Esophagus mucosa (tissue), 1 donor: ENCODE results near the gene MRRF. TPM values are rescaled to one million over a fixed set of nuclear protein-coding genes. Genes with fewer than 3 reads are reported as not detected.

Experiments used
- ATAC-seq: fragments of 200-7000 bp; cut with Tn5 transposase; one replicate; pipeline ENCODE4 v1.9.1; 2020
- total RNA-seq: library from RNA; stranded (reverse); gene quantifications from one replicate; pipeline ENCODE4 v1.2.4, GENCODE V29; 2023
- donor health status: DM: yes; HTN: yes; CAD: no.

The MRRF gene
- total RNA-seq, 1 donor from 2014 or later: 36.5 TPM

- peak; percentile 8 for ATAC-seq
Observed at GRCh38 chr9:122228568-122229484, 35.9 kb upstream of the MRRF start, which contains the start of gene LHX6. Gene LHX6 (minus strand): TSS chr9:122228957. CDS start chr9:122228740, 217 bp downstream.

- no peak for ATAC-seq
Observed at GRCh38 chr9:122229485-122229837, 35.2 kb upstream of the MRRF start.

- no peak for ATAC-seq
Observed at GRCh38 chr9:122232796-122233306, 31.8 kb upstream of the MRRF start.

GRCh38 chr9:122234022-122234748 lies 30.5 kb upstream of the MRRF start:
- no peak for ATAC-seq

DNA sequence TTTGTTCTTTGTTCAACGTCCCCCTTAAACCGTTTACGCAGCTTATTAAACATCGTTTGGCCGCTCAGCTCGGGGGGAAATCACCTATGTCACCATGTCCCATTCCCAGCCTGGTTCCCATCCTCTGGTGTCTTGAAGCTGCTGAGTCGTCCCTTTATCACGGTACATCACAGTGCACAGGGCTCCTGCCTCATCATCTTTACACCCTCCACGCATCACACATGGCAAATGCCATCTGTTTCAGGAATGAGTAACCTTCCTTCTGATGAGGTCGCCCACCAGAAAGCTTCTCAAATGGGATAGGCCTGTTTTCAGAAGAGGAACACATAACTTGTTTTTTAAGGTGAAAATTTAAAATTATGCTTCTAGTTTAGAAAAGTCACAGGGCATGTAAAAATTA lies 28.0 kb upstream of the MRRF start:
- no peak for ATAC-seq

GRCh38 chr9:122239722-122240121 lies 25.0 kb upstream of the MRRF start:
- no peak for ATAC-seq

GRCh38 chr9:122244349-122244748 lies 20.3 kb upstream of the MRRF start:
- ATAC-seq: no peak

GRCh38 chr9:122246666-122247065 lies 18.0 kb upstream of the MRRF start:
- no peak for ATAC-seq

GRCh38 chr9:122248448-122248865 lies 16.2 kb upstream of the MRRF start:
- ATAC-seq: peak; percentile 35

DNA sequence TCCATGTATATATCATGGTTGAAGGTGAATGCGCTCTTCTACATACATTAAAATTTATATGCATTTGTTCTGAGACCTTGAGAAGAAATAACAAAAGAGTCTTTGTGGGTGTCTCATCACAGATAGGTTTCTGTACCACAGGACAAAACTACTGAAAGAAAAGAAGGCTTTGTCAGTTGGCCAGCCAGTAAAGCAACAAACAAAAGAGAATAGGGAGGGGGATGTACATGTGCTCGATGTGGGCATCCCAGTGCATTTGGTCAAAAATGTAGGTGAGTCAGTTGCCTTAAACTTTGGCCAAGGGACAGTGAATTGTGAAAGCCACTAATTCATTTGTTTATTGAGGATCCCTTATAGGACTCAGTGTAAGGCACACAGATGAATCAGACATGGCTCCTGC lies 13.3 kb upstream of the MRRF start:
- no peak for ATAC-seq

DNA sequence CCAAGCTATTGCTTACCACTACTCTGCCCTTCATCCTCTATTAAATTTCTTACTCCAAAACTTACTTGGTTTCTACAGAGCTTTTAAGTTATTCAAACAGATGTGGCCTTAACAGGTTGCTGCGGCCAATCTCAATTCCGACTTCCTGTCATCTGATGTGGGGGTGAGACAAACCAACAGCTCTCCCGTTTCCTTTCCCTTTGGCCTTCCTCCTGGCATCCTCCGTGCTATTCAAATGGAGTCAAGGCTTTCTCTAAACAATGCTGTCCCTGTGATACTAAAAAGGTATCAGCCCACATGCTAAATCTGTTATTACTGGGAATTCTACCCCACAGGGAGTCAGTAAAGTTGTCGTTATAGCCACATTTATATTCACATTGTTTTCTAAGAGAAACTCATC lies 11.9 kb upstream of the MRRF start:
- ATAC-seq: no peak

DNA sequence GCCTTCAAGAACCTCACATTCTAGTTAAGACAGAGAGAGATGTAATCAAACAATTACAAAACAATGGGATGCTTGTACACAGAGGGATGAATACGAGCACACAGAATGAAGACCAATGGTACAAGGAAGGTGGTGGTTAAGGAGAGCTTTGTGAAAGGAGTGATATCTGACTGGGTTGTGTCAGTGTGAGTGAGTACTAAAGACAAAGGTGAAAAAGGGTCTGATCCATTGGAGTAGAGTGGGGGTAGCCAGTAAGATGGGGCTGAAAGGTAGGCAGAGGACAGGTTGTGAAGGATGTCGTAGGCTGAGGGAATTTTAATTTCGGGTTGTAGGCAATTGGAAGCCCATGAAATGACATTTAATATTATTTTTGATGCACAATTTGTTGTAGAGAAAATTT lies 9.9 kb upstream of the MRRF start:
- no peak for ATAC-seq

DNA sequence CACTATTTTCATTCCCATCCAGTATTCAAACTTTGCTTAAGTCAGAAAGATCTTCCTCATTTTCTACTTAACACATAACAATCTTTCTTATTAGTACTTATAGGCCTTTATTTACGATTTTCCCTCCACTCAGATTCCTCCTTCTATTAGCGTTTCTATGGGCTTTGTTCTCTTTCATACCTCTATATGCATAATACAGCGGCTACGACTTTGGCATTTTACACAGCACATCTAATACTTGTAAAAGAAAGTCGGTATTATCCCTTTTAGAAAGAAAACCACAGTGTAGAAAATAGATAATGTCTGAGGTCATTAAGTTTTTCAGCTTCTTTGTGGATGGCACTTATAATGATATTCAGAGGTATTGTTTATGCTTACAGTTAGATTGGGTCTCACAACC lies 8.5 kb upstream of the MRRF start:
- no peak for ATAC-seq

GRCh38 chr9:122258886-122259415 lies 5.7 kb upstream of the MRRF start:
- ATAC-seq: no peak

DNA sequence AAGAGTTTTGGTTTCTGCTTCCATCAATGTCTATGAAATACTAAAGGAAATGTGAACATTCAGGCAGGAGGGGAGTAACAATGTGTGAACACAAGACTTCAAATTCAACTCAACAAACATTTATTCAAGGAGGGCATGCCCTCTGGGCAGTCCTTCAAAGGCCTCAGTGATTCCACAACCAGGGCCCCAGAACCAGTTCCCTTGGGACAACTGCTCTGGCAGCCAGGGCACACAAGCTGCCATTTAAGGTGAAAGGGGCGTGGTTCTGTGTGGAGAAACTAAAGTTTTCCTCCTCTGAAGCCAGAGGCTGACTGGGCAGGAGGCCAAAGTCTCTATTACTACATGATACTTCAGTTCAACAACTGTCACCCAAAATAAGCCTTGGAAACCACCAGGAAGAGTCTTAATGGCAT lies 3.2 kb upstream of the MRRF start:
- peak; percentile 16 for ATAC-seq

DNA sequence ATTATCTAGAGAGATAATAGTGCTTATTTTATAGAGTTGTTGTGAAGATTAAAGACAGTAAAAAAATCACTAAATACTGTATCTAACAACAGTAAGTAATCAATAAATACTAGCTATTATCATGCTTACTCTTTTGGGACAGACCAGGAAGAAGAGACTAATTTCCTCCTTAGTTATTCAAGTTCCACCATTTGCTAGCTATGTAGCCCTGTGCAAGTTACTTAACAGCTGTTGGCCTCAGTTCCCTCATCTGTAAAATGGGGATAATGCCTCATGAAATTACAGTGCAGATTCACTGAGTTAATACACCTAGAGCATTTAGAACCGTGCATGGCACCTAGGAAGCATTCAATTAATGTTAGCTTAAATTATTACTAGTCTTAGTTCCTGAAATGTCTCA lies 2.6 kb upstream of the MRRF start:
- no peak for ATAC-seq

DNA sequence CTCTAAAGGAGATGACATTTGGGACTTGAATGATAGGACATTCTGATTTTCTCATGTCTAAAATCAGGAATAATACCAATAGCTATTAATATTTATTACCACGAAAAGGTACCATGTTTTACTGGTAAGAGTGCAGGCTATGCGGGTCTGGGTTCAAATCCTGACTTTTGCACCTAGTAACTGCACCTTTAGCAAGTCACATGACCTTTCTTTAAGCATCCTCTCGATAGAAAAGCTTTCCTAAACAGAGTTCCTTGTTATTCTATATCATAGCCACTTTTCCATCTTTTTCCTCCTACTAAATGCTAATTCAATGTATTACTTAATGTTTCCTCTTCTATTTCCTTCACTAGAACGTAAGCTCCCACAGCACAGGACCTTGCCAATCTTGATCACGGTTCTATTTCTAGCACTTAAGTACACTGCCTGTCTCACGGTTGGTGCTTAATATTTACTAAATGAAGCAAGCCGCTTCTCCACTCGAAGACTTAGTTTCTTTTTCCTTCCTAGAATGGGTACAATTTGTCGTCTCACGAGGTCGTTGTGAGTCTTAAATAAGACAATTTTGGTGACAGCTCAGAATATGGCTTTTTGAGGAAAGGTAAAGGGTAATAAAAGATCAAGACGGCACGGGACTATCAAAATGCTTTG lies 858 bp upstream of the MRRF start:
- ATAC-seq: no peak

- ATAC-seq: peak; percentile 21
Observed at GRCh38 chr9:122265149-122265915, 650 bp downstream of the MRRF start.

DNA sequence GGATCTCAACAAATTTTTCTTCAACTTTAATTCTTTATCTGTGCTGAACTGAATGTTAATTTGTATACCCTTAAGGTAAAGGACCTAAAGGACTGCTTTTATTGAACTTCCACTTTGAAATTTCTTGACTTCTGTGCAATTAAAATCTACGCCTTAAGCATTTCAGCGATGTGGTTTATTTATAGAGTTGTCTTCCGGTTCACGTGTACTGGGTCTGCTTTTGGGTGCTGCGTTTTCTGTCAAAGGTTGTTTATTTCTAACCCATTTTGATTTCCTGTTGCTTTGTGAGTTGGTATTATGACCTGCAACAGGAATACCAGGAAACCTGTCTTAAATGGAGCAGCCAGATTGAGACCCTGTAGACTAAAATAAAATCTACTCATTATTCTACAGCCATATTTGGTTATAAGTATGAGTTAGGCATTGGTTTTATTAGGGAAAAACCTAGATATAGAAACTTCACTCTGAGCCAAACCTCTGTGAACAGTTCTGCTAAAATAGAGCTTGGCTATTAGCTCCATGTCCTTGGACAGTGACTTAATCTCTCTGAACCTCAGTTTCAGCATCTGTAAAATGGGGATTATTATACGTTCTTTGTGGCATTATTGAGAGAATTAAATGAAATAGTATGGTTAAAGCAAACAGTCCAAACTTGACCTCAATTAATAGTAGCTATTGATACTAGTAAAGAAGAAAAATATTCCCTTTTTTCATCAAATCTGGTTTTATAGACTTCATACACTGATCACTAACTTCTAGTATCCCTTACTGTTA lies 3.5 kb downstream of the MRRF start:
- no peak for ATAC-seq

- ATAC-seq: no peak
Observed at GRCh38 chr9:122274055-122274454, 9.4 kb downstream of the MRRF start.

DNA sequence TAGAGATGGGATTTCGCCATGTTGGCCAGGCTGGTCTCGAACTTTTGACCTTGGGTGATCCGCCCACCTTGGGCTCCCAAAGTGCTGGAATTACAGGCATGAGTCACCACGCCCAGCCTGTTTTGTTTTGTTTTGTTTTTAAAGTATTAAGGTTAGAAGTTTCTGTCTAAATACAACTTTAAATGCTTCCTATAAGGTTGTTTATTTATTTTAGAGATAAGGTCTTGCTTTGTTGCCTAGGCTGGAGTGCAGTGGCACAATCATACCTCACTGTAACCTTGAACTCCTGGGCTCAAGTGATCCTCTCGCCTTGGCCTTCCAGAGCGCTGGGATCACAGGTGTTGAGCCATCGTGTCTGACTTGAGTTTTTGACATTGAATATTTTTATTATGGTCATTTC lies 11.4 kb downstream of the MRRF start:
- no peak for ATAC-seq
